K562 (cell line): ENCODE measurements around the gene LRP10. TPM values are rescaled to one million over a fixed set of nuclear protein-coding genes. Genes with fewer than 3 reads are reported as not detected.

ENCODE experiments used
- ATAC-seq: fragments of 200-7000 bp; cut with Tn5 transposase; 3 replicates; pipeline ENCODE4 v1.9.1; 2020; ENCODE audit warnings: moderate library complexity
- BruUV-seq: library from RNA; stranded (reverse); fragments of 400-500 nt; replicated peaks from 2 replicates; lab custom pipeline; 2021; lab: Mats Ljungman, UMichigan
- CTCF ChIA-PET: fragments of 300-600 bp; formaldehyde crosslinking; extraction: SDS; loops from one replicate; lab custom pipeline; 2021; ENCODE audit warnings: low intra/inter-chr PET ratio; lab: Yijun Ruan, JAX
- POLR2A ChIA-PET: fragments of 300-600, 350-650 bp; sonication (Branson Sonifier 250); formaldehyde crosslinking; extraction: SDS; loops from one replicate; lab custom pipeline; 2021; ENCODE audit warnings: antibody characterized with exemption, inconsistent platforms; lab: Yijun Ruan, JAX
- DNase-seq, 4 experiments: peaks; one replicate each; pipeline versions ENCODE4 v3.0.0 to v3.0.0-alpha.2; 2011 to 2018; ENCODE audit warnings: low spot score in 3 of 4, mixed read lengths in 3 of 4; ENCODE audit errors: extremely low read depth in 1 of 4
- FAIRE-seq: peaks from 2 replicates; lab custom pipeline; 2011; peaks lifted over from hg19 to GRCh38; lab: Jason Lieb, UNC
- H2AFZ ChIP-seq: 2 replicates; pipeline ENCODE4 v1.6.0; 2011; ENCODE audit warnings: low read depth, low read length, control low read depth, inconsistent platforms
- H3K27ac ChIP-seq: fragments of 200-600 bp; 3 replicates; pipeline ENCODE4 v1.8.0; 2011; ENCODE audit warnings: low read depth, mild to moderate bottlenecking, control low read depth, inconsistent platforms, low read length, moderate library complexity, mixed read lengths; ENCODE audit errors: extremely low read depth
- H3K27me3 ChIP-seq, 2 experiments: fragments of 300-600 bp in 1 of 2; 2 replicates in 1 of 2; 3 replicates in 1 of 2; pipeline versions ENCODE4 v1.6.0 to v1.8.0; 2011; ENCODE audit warnings: inconsistent platforms in 2 of 2, low read length in 2 of 2, mild to moderate bottlenecking in 1 of 2, mixed read lengths in 1 of 2, moderate library complexity in 1 of 2; ENCODE audit not compliant: control insufficient read depth in 2 of 2, insufficient read depth in 2 of 2
- H3K36me3 ChIP-seq: fragments of 300-600 bp; 3 replicates; pipeline ENCODE4 v1.8.0; 2011; ENCODE audit warnings: mild to moderate bottlenecking, low read length, inconsistent platforms; ENCODE audit not compliant: control insufficient read depth, insufficient read depth
- H3K4me1 ChIP-seq, 2 experiments: fragments of 200-600 bp in 1 of 2; replicated peaks in 1 of 2; 2 replicates in 1 of 2; 3 replicates in 1 of 2; pipeline versions ENCODE4 v1.5.1 to v1.8.0; 2011; ENCODE audit warnings: inconsistent platforms in 2 of 2, low read length in 2 of 2, mild to moderate bottlenecking in 1 of 2, mixed read lengths in 1 of 2, moderate library complexity in 1 of 2; ENCODE audit not compliant: control insufficient read depth in 2 of 2, insufficient read depth in 2 of 2
- H3K4me2 ChIP-seq: 2 replicates; pipeline ENCODE4 v1.6.1; 2011; ENCODE audit warnings: low read length, control low read depth, inconsistent platforms, mixed read lengths; ENCODE audit not compliant: insufficient read depth
- H3K4me3 ChIP-seq: fragments of 200-600 bp; sonication (generic), shearing (Covaris generic); 2 replicates; pipeline ENCODE4 v1.5.1; 2016; ENCODE audit warnings: control low read depth, inconsistent platforms
- H3K79me2 ChIP-seq: fragments of 200-600 bp; 3 replicates; pipeline ENCODE4 v1.8.0; 2011; ENCODE audit warnings: low read length, inconsistent platforms; ENCODE audit not compliant: control insufficient read depth, insufficient read depth
- H3K9ac ChIP-seq, 2 experiments: 2 replicates each; pipeline versions ENCODE4 v1.6.0 to v1.6.1; 2011; ENCODE audit warnings: low read depth in 2 of 2, low read length in 2 of 2, control low read depth in 1 of 2, inconsistent platforms in 1 of 2, mild to moderate bottlenecking in 1 of 2, mixed read lengths in 1 of 2; ENCODE audit not compliant: insufficient read depth in 1 of 2
- H3K9me1 ChIP-seq: one replicate; pipeline ENCODE4 v1.6.0; 2011; ENCODE audit warnings: inconsistent platforms, mild to moderate bottlenecking, low read length, moderate library complexity; ENCODE audit not compliant: control insufficient read depth, insufficient read depth
- H3K9me3 ChIP-seq: replicated peaks from 2 replicates; pipeline ENCODE4 v1.5.1; 2011; ENCODE audit warnings: low read depth, low read length, inconsistent platforms; ENCODE audit not compliant: control insufficient read depth, insufficient read depth
- H4K20me1 ChIP-seq: replicated peaks from 2 replicates; pipeline ENCODE4 v1.6.1; 2011; ENCODE audit warnings: low read length, inconsistent platforms, mixed read lengths; ENCODE audit not compliant: control insufficient read depth, insufficient read depth
- CHD2 ChIP-seq: IDR thresholded peaks from 2 replicates; pipeline ENCODE4 v1.6.1; 2011; ENCODE audit warnings: low read depth, low read length
- JUN ChIP-seq, 2 experiments: sonication (generic) in 1 of 2; formaldehyde crosslinking in 1 of 2; IDR thresholded peaks; 2 replicates each; pipeline versions ENCODE4 v1.6.1 to v1.8.0; 2012 to 2022; ENCODE audit warnings: borderline replicate concordance in 2 of 2, mild to moderate bottlenecking in 2 of 2, improper control_type of control experiment in 1 of 2, low read depth in 1 of 2, low read length in 1 of 2, missing genetic modification reagents in 1 of 2
- MAFF ChIP-seq: IDR thresholded peaks from 2 replicates; pipeline ENCODE4 v1.6.1; 2012; ENCODE audit warnings: low read length, improper control_type of control experiment
- MEIS2 ChIP-seq: fragments of 450-650 bp; IDR thresholded peaks from 2 replicates; pipeline ENCODE4 v1.6.1; 2014; ENCODE audit warnings: mild to moderate bottlenecking; ENCODE audit not compliant: partially characterized antibody
- NFYB ChIP-seq: IDR thresholded peaks from 2 replicates; pipeline ENCODE4 v1.6.1; 2011; ENCODE audit warnings: mild to moderate bottlenecking, moderate library complexity; ENCODE audit not compliant: insufficient read length; ENCODE audit errors: extremely low read depth
- RBM15 ChIP-seq: fragments of 200-400 bp; formaldehyde crosslinking; IDR thresholded peaks from 2 replicates; pipeline ENCODE4 v1.6.1; 2018; ENCODE audit warnings: mild to moderate bottlenecking, low read length, moderate library complexity; ENCODE audit not compliant: insufficient read depth
- RNF2 ChIP-seq: sonication (generic); IDR thresholded peaks from 2 replicates; pipeline ENCODE4 v1.6.1; 2016
- TCF7L2 ChIP-seq: fragments of 150-350 bp; IDR thresholded peaks from 2 replicates; pipeline ENCODE4 v1.6.1; 2016; ENCODE audit warnings: low read depth, mild to moderate bottlenecking, low read length, moderate library complexity
- ZNF12 ChIP-seq: sonication (generic); formaldehyde crosslinking; IDR thresholded peaks from 2 replicates; pipeline ENCODE4 v1.4.0; 2020; ENCODE audit warnings: mild to moderate bottlenecking, missing genetic modification reagents
- ZNF184 ChIP-seq: sonication (generic); formaldehyde crosslinking; IDR thresholded peaks from 2 replicates; pipeline ENCODE4 v1.5.0; 2020; ENCODE audit warnings: missing genetic modification reagents
- WGBS: fragments of 100-300 bp; shearing (Covaris generic); methylation state at CpG from one replicate; pipeline ENCODE4 v1.1.6; 2016; ENCODE audit warnings: low coverage, mixed read lengths; ENCODE audit not compliant: insufficient coverage; ENCODE audit errors: missing lambda C conversion rate; 5-methylcytosine and 5-hydroxymethylcytosine counted together
- in situ Hi-C: fragments of 300-500 bp; cut with MboI; formaldehyde crosslinking; loops from 4 replicates; pipeline ENCODE4 v1.15.0; 2018; ENCODE audit warnings: inconsistent platforms, mixed read lengths
- intact Hi-C: fragments of 100-400 bp; cut with micrococcal nuclease; formaldehyde crosslinking; loops from 2 replicates; pipeline ENCODE4 v1.14.2; 2022
- polyA plus RNA-seq, 8 experiments: library from polyadenylated mRNA; depleted of rRNA in 4 of 8; stranded (reverse) in 5 of 8; unstranded in 3 of 8; fragments of >200 nt; fragmentation: Nextera tagmentation in 2 of 8; fragmentation: Illumina TruSeq in 1 of 8; extraction: Ambion mirVana in 2 of 8; extraction: Trizol in 1 of 8; gene quantifications; 2 replicates each; pipeline versions ENCODE4 v1.2.1 to v1.2.3, GENCODE V29; 2011 to 2014; ENCODE audit warnings: inconsistent platforms in 1 of 8, missing spikeins in 1 of 8
- total RNA-seq, 7 experiments: library from RNA; depleted of rRNA in 6 of 7; stranded (reverse); fragments of >200 nt in 6 of 7; fragmentation: Illumina TruSeq in 2 of 7; extraction: Trizol in 2 of 7; gene quantifications; 2 replicates each; pipeline versions ENCODE4 v1.2.1 to v1.2.3, GENCODE V29; 2011 to 2021; ENCODE audit warnings: low replicate concordance in 1 of 7
- TF ChIP-seq, protein P1 (sequence below): fragments of 450-650 bp; IDR thresholded peaks from 2 replicates; pipeline ENCODE4 v1.6.1; 2018; ENCODE audit warnings: mild to moderate bottlenecking, low read depth; ENCODE audit not compliant: partially characterized antibody
- TF ChIP-seq, protein P2 (sequence below): fragments of 200-400 bp; formaldehyde crosslinking; IDR thresholded peaks from 2 replicates; pipeline ENCODE4 v1.6.1; 2017; ENCODE audit warnings: mild to moderate bottlenecking, low read depth, low read length, moderate library complexity
- TF ChIP-seq, protein P3 (sequence below): fragments of 250-450 bp; sonication (Bioruptor Pico); IDR thresholded peaks from 2 replicates; pipeline ENCODE4 v1.5.0; 2021; ENCODE audit warnings: mild to moderate bottlenecking, moderate library complexity
- TF ChIP-seq, protein P4 (sequence below), 2 experiments: fragments of 450-650 bp; IDR thresholded peaks; 2 replicates each; pipeline ENCODE4 v1.6.1; 2016

Gene LRP10
- total and polyA plus RNA-seq, 9 of the 15 experiments (the other 6 are each of a cell fraction or from before 2014, with no cell fraction given): 1.3 to 45.5 (median 10.9) TPM

DNA sequence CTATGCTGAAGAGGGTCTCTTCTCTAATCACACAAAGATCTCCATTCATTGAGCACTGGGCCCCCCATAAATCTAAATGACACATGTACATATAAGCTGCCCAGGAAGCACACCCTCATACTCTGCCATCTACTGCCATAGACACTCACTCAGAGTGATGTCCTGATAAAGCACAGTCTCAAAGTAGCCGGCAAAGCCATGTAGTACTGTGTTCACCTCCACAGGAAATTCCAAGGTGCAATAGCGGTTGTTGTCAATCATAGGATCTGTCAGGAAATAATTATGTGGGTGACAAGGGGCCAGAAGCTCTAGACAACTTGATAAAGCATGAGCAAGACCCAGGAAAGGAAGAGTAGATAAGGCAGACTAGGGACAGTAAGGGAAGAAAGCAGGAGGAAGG, 50.8 kb downstream of the LRP10 start:
- in situ Hi-C loops: no loop called here
- peak overlapping the region; percentile 3; the same call in 1 of the 2 replicates for H3K4me2 ChIP-seq
- TF ChIP-seq MEIS2 (peak; percentile 65), ZNF12 (CRISPR knock-in tag) (no peak), NFYB (no peak), JUN (IDR thresholded peaks at IDR 0.05; ENCODE audit: borderline replicate concordance, low read depth, low read length) (no peak), JUN (CRISPR knock-in tag; IDR thresholded peaks at IDR 0.05; ENCODE audit: borderline replicate concordance) (no peak), CHD2 (no peak), ZNF184 (no peak), RNF2 (no peak), TCF7L2 (no peak), MAFF (no peak), RBM15 (no peak)
- TF ChIP-seq, protein P1, sequence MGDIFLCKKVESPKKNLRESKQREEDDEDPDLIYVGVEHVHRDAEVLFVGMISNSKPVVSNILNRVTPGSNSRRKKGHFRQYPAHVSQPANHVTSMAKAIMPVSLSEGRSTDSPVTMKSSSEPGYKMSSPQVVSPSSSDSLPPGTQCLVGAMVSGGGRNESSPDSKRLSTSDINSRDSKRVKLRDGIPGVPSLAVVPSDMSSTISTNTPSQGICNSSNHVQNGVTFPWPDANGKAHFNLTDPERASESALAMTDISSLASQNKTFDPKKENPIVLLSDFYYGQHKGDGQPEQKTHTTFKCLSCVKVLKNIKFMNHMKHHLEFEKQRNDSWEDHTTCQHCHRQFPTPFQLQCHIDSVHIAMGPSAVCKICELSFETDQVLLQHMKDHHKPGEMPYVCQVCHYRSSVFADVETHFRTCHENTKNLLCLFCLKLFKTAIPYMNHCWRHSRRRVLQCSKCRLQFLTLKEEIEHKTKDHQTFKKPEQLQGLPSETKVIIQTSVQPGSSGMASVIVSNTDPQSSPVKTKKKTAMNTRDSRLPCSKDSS: no peak
- TF ChIP-seq, protein P2, sequence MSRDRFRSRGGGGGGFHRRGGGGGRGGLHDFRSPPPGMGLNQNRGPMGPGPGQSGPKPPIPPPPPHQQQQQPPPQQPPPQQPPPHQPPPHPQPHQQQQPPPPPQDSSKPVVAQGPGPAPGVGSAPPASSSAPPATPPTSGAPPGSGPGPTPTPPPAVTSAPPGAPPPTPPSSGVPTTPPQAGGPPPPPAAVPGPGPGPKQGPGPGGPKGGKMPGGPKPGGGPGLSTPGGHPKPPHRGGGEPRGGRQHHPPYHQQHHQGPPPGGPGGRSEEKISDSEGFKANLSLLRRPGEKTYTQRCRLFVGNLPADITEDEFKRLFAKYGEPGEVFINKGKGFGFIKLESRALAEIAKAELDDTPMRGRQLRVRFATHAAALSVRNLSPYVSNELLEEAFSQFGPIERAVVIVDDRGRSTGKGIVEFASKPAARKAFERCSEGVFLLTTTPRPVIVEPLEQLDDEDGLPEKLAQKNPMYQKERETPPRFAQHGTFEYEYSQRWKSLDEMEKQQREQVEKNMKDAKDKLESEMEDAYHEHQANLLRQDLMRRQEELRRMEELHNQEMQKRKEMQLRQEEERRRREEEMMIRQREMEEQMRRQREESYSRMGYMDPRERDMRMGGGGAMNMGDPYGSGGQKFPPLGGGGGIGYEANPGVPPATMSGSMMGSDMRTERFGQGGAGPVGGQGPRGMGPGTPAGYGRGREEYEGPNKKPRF: no peak
- TF ChIP-seq, protein P3, sequence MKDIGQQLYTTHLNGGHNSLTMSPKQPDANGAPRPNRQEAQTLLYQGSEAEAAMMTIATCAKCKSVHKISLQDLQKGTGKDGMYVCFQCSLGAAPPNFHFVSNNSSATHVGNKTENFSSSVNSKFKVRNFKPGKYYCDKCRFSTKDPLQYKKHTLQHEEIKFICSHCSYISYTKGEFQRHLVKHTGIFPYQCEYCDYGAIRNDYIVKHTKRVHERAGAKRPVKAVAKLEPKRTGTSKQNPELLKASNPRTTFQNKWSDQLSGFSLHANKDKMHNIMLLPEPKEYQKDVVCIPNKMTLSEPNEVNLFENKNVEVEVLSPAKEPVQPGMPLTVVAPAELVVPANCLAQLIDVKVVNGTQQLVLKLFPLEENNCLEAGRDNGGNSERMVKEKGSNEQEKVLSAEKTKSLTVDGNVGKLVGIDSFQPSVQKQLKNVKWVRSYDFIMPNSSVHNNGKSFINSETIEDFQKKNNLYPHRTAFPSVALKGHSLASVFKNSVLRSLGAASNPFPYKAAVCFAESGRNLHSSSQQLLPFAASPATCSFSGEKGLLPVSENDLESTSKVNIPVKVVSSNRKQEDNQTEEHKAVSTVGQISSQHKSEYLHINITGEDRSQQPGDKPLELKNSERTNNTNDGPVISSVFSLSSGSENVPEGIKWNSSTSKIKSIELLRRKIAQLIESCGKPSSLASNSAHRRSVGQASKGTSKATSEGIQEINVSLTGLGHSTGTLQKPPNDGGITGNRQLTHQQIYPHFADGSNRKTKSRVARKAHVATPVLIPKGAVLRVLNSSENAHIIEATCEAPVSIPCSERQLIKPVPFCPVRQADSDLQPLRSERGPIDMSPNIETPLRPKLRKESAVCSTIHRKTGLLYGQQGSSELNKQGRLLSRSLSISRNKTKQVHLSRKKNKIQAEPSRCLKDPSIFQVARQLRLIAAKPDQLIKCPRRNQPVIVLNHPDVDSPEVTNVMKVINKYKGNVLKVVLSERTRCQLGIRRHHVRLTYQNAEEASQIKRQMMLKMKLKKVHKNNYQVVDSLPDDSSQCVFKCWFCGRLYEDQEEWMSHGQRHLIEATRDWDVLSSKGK: no peak
- TF ChIP-seq, protein P4, sequence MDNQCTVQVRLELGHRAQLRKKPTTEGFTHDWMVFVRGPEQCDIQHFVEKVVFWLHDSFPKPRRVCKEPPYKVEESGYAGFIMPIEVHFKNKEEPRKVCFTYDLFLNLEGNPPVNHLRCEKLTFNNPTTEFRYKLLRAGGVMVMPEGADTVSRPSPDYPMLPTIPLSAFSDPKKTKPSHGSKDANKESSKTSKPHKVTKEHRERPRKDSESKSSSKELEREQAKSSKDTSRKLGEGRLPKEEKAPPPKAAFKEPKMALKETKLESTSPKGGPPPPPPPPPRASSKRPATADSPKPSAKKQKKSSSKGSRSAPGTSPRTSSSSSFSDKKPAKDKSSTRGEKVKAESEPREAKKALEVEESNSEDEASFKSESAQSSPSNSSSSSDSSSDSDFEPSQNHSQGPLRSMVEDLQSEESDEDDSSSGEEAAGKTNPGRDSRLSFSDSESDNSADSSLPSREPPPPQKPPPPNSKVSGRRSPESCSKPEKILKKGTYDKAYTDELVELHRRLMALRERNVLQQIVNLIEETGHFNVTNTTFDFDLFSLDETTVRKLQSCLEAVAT (IDR thresholded peaks at IDR 0.05): no peak

More for the DNA sequence above, 50.8 kb downstream of the LRP10 start:
- BruUV-seq: no TSS peak
- ATAC-seq (no peak), FAIRE-seq (no peak), DNase-seq (no peak)
- ChIA-PET POLR2A (interaction anchor here (1.6 kb wide), 1 partner anchor 84 kb away, joined by 3 read pairs; no protein-coding TSS in a partner anchor), CTCF (no interaction called here)
- Histone ChIP-seq H3K9ac (no peak overlapping the region), H3K4me3 (no peak overlapping the region), H2AFZ (no peak overlapping the region), H3K27ac (no peak overlapping the region), H4K20me1 (no peaks in the 10 kb centered on the region), H3K36me3 (peaks cover 75% of the 10 kb centered on the region), H3K9me3 (no peaks in the 10 kb centered on the region), H3K9me1 (no peaks in the 10 kb centered on the region), H3K4me1 (peaks cover 3 to 25% of the 10 kb centered on the region in 2 experiments), H3K27me3 (no peaks in the 10 kb centered on the region), H3K79me2 (peaks cover 35% of the 10 kb centered on the region)
- WGBS: 14% methylated on average over 2 of the region's 2 CpGs
- intact Hi-C loops: no loop called here
